ENCODE data around the gene ARL6IP6.
"Not testable (repeated sequence)": the region's sequence is repeated elsewhere in the genome, so short reads cannot be mapped to it uniquely, and the experiment has no call there.

ARL6IP6 gene

GRCh38 chr2:152715112-152715511 lies 3.3 kb upstream of the ARL6IP6 start:
- no peak for TF ChIP-seq GATA1 (IDR thresholded peaks at IDR 0.05; ENCODE audit: low read depth, low read length)
- no peak for TF ChIP-seq POLR2A (IDR thresholded peaks at IDR 0.05; ENCODE audit: low read length)
- no peak for DNase-seq

DNA sequence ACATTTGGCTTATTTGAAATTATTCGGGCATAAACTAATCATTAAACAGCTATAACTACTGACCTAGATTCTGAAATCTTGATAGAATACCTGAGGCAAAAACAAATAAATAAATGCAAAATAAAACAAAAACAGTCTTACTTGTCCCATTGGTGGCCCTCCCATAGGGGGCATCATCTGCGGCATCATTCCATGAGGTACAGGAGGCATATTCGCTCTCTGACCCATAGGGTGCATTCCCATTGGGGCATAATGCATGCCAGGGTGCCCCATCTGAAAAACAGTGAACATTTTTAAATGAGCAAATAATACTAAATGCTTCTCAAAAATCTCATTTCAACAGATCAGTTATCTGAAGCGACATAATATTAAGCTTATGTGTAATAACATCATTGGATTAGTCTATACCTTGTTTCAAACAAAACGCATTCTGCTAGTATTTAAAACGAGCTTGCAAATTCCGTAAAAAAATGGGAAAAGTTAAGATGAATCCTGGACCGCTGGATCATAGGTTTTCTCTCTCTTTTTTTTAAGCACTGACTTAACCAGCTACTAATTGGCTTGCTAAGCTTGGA lies 2.5 kb upstream of the ARL6IP6 start:
- TF ChIP-seq GATA1 (IDR thresholded peaks at IDR 0.05; ENCODE audit: low read depth, low read length) (no peak), POLR2A (IDR thresholded peaks at IDR 0.05; ENCODE audit: low read length) (no peak)
- DNase-seq, result peak; percentile 76 to 78

GRCh38 chr2:152716805-152717227 lies 1.6 kb upstream of the ARL6IP6 start:
- DNase-seq, result peak; percentile 76 to 82
- TF ChIP-seq POLR2A (IDR thresholded peaks at IDR 0.05; ENCODE audit: low read length), result no peak

DNA sequence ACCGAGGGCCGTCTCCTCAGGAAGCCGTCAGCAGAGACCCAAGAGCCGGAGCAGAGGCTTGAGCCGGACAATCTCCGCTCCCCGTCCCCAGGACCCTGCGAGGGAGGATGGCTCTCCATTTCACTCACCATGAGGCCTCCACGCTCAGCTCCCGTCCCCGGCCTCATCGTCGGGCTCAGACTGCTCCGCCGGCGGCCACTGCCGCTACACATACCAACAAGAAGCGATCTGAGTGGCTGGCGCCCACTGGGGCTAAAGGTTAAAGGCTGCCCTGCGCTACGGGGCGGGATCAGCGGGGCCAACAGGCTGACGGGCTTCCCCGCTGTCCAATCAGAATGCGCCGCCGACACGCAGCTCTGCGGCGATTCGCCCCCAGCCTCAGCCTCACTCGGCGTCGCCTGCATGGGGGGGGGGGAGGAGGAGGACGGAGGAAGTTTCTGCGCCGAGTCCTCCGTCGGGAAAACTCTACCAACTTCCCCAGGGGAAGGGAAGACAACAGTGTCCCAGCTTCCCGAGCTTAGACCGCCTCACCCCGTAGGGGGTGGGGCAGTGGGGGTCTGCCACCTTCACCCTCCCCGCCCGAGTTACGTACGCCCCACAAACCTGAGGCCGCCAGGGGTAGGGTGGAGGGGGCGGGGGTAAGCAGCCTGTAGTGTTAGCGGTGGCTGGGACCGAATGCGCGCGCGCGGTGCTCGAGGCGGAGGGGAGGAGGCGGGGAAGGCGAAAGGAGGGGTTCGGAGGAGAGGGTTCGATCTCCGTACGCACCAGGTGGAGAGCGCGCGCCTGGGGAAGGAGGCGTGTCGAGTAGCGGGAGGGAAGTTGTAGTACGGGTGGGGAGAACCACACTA lies 968 bp upstream of the ARL6IP6 start, which contains the start of gene PRPF40A:
PRPF40A (minus strand) TSS at position 234 of the 848 bp plus-strand sequence; CDS start at position 212, 22 bp downstream.
- peak; percentile 99 to 100 for DNase-seq
- TF ChIP-seq GATA1 (IDR thresholded peaks at IDR 0.05; ENCODE audit: low read depth, low read length) (no peak), POLR2A (IDR thresholded peaks at IDR 0.05; ENCODE audit: low read length) (peak; percentile 94)

GRCh38 chr2:152718909-152719645 lies 657 bp downstream of the ARL6IP6 start:
- peak; percentile 90 to 91 for DNase-seq

DNA sequence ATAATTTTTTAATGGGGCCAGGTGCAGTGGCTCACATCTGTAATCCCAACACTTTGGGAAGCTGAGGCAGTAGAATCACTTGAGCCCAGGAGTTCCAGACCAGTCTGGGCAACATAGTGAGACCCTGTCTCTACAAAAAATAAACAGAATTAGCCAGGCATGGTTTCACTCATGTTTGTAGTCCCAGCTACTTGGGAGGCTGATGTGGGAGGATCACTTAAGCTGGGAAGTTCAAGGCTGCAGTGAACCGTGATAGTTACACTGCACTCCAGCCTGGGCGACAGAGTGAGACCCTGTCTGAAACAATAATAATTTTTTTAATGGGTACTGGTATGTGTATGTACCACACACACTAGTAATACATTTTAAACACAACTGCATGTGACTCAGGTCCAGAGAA lies 2.4 kb downstream of the ARL6IP6 start:
- TF ChIP-seq GATA1 (IDR thresholded peaks at IDR 0.05; ENCODE audit: low read depth, low read length), result no peak
- TF ChIP-seq POLR2A (IDR thresholded peaks at IDR 0.05; ENCODE audit: low read length), result no peak
- no peak for DNase-seq

More at GRCh38 chr2:152718909-152719645, 657 bp downstream of the ARL6IP6 start:
- TF ChIP-seq GATA1 (IDR thresholded peaks at IDR 0.05; ENCODE audit: low read depth, low read length) (no peak), POLR2A (IDR thresholded peaks at IDR 0.05; ENCODE audit: low read length) (peak; percentile 78)

DNA sequence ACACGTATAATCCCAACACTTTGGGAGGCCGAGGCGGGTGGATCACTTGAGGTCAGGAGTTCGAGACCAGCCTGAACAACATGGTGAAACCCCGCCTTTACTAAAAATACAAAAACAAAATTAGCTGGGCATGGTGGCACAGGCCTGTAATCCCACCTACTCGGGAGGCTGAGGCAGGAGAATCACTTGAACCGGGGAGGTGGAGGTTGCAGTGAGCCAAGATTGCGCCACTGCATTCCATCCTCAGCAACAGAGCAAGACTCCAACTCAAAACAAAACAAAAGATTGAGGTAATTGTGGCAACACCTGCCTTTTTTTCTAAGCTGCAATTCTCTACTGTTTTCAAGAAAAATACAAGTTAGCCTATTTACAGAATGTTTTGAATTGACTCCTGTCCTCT lies 4.2 kb downstream of the ARL6IP6 start:
- DNase-seq, result not testable (repeated sequence)

DNA sequence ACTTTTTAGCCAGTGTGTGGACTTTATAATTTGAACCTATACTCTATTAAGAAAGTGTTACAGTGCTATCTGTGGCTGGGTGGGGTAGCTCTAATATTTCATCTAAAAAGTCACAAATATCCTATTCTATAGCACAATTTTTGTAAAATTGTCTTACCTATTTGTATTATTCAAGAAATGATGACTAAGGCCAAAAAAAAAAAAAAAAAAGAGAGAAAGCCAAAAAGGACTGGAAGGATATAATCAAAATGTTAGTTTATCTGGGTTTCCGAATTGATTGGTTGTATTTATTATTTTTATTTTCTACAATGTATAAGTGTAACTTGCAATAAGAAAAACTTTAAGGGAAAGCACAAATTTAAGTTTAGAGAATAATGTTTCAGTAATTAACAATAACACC lies 5.5 kb downstream of the ARL6IP6 start:
- TF ChIP-seq GATA1 (IDR thresholded peaks at IDR 0.05; ENCODE audit: low read depth, low read length) (no peak), POLR2A (IDR thresholded peaks at IDR 0.05; ENCODE audit: low read length) (no peak)
- no peak for DNase-seq

- TF ChIP-seq POLR2A (IDR thresholded peaks at IDR 0.05; ENCODE audit: low read length) (no peak), GATA1 (IDR thresholded peaks at IDR 0.05; ENCODE audit: low read depth, low read length) (no peak)
- DNase-seq, result no peak
These were observed 11.4 kb downstream of the ARL6IP6 start for GRCh38 chr2:152729844-152730243.

GRCh38 chr2:152730591-152731333 lies 12.3 kb downstream of the ARL6IP6 start:
- no peak for TF ChIP-seq POLR2A (IDR thresholded peaks at IDR 0.05; ENCODE audit: low read length)
- no peak for TF ChIP-seq GATA1 (IDR thresholded peaks at IDR 0.05; ENCODE audit: low read depth, low read length)
- peak in 1 of 2 experiments; percentile 6 for DNase-seq

DNA sequence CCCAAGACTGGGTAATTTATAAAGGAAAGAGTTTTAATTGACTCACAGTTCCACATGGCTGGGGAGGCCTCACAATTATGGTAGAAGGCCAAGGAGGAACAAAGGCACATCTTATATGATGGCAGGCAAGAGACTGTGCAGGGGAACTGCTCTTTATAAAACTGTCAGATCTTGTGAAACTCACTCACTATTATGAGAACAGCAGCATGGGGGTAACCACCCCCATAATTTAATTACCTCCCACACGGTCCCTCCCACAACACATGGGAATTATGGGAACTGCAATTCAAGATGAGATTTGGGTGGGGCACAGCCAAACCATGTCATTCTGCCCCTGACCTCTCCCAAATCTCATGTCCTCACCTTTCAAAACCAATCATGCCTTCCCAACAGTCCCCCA lies 19.1 kb downstream of the ARL6IP6 start:
- not testable (repeated sequence) for DNase-seq

DNA sequence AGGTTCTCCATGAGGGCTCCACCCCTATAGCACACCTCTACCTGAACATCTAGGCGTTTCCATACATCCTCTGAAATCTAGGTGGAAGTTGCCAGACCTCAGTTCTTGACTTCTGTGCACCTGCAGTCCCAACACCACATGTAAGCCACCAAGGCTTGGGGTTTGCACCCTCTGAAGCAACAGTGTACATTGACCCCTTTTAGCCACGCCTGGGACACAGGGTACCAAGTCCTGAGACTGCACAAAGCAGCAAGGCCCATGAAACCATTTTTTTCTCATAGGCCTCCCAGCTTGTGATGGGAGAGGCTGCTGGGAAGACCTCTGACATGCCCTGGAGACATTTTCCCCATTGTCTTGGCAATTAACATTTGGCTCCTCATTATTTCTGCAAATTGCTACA lies 20.0 kb downstream of the ARL6IP6 start:
- TF ChIP-seq POLR2A (IDR thresholded peaks at IDR 0.05; ENCODE audit: low read length) (no peak), GATA1 (IDR thresholded peaks at IDR 0.05; ENCODE audit: low read depth, low read length) (no peak)
- no peak for DNase-seq

DNA sequence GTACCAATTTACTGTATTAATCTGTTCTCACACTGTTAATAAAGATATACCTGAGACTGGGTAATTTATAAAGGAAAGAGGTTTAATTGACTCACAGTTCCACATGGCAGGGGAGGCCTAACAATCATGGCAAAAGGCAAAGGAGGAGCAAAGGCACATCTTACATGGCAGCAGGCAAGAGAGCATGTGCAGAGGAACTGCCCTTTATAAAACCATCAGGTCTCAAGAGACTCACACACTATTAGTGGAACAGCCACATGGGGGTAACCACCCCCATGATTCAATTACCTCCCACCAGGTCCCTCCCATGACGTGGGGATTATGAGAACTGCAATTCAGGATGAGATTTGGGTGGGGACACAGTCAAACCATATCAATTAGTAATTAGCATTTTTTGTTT lies 21.3 kb downstream of the ARL6IP6 start:
- DNase-seq, result peak in 1 of 2 experiments; percentile 6

DNA sequence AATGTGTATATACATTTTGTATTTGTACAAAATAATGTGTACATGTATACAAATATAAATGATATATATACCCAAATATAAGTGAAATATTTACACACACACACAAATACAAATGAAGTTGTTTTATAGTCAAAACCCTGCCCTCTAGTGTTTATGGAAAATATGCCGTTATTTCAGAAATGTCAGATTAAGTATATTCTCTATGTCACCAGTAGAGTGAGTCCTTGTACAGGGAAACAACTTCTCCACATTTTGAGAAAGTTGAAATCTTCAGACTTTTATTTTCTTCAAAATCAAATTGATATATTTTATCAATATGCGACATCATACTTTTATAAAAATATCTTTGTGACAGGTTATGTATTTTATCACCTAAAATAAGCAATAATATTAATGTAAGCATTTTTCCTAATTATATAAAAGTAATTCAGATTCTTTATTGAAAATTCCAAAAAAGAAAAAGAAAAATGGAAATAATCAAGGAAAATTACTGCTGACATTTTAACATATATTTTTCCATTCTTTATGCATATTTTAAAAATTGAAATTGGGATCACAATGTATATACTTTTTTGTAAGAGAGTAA lies 22.4 kb downstream of the ARL6IP6 start:
- peak; percentile 72 to 82 for DNase-seq
- TF ChIP-seq POLR2A (IDR thresholded peaks at IDR 0.05; ENCODE audit: low read length), result no peak
- TF ChIP-seq GATA1 (IDR thresholded peaks at IDR 0.05; ENCODE audit: low read depth, low read length), result no peak
